ENCODE measurements around the gene C17orf58.
A peak's percentile ranks its signal among the peaks of the same experiment; 100 is the strongest.
"Not testable (repeated sequence)": the region's sequence is repeated elsewhere in the genome, so short reads cannot be mapped to it uniquely, and the experiment has no call there.

The C17orf58 gene

GRCh38 chr17:67996301-67997171, at the start of gene C17orf58:
TSS of gene C17orf58 (minus strand) at chr17:67996469. CDS start at chr17:67996198, 271 bp downstream.
- DNase-seq (ENCODE audit: low spot score) = not testable (repeated sequence)

GRCh38 chr17:68036304-68037147, 40.3 kb upstream of the C17orf58 start:
- no peak for DNase-seq (ENCODE audit: low spot score)

GRCh38 chr17:68035523-68036303, 39.4 kb upstream of the C17orf58 start, which contains the start of gene KPNA2:
TSS of gene KPNA2 (plus strand) at chr17:68035735. CDS start at chr17:68037133, 1,398 bp downstream.
- peak; percentile 98 for DNase-seq (ENCODE audit: low spot score)

GRCh38 chr17:68035131-68035522, 38.9 kb upstream of the C17orf58 start:
- DNase-seq (ENCODE audit: low spot score) = no peak

- DNase-seq (ENCODE audit: low spot score) = no peak
These were observed 38.1 kb upstream of the C17orf58 start for GRCh38 chr17:68034452-68034776.

GRCh38 chr17:68033636-68034451, 37.6 kb upstream of the C17orf58 start:
- DNase-seq (ENCODE audit: low spot score) = peak; percentile 40

GRCh38 chr17:68029512-68030215, 33.4 kb upstream of the C17orf58 start:
- DNase-seq (ENCODE audit: low spot score) = no peak

- not testable (repeated sequence) for DNase-seq (ENCODE audit: low spot score)
These were observed 26.3 kb upstream of the C17orf58 start for GRCh38 chr17:68022547-68022946.

- DNase-seq (ENCODE audit: low spot score) = no peak
These were observed 25.7 kb upstream of the C17orf58 start for GRCh38 chr17:68021963-68022362.

GRCh38 chr17:68020791-68021190, 24.5 kb upstream of the C17orf58 start:
- not testable (repeated sequence) for DNase-seq (ENCODE audit: low spot score)

- no peak for DNase-seq (ENCODE audit: low spot score)
These were observed 24.1 kb upstream of the C17orf58 start for GRCh38 chr17:68020409-68020756.

- peak; percentile 98 for DNase-seq (ENCODE audit: low spot score)
These were observed 23.6 kb upstream of the C17orf58 start for GRCh38 chr17:68019675-68020408.

GRCh38 chr17:68019336-68019674, 23.0 kb upstream of the C17orf58 start:
- DNase-seq (ENCODE audit: low spot score) = no peak

- DNase-seq (ENCODE audit: low spot score) = not testable (repeated sequence)
These were observed 22.2 kb upstream of the C17orf58 start for GRCh38 chr17:68018493-68018892.

- no peak for DNase-seq (ENCODE audit: low spot score)
These were observed 20.6 kb upstream of the C17orf58 start for GRCh38 chr17:68016838-68017237.

- DNase-seq (ENCODE audit: low spot score) = no peak
These were observed 18.9 kb upstream of the C17orf58 start for GRCh38 chr17:68015081-68015723.

GRCh38 chr17:68013385-68013784, 17.1 kb upstream of the C17orf58 start:
- DNase-seq (ENCODE audit: low spot score) = no peak

GRCh38 chr17:68011199-68011665, 15.0 kb upstream of the C17orf58 start:
- peak; percentile 62 for DNase-seq (ENCODE audit: low spot score)

GRCh38 chr17:68006797-68007196, 10.5 kb upstream of the C17orf58 start:
- no peak for DNase-seq (ENCODE audit: low spot score)
